T-helper 1 cell (primary cell): ENCODE results near the gene B4GALT1.
"Not testable (repeated sequence)": the region's sequence is repeated elsewhere in the genome, so short reads cannot be mapped to it uniquely, and the experiment has no call there.

Experiments
- DNase-seq, 5 donors: peaks; one replicate each; pipeline ENCODE4 v3.0.0-alpha.2; 2012 to 2020

The B4GALT1 gene

GRCh38 chr9:33161011-33161588 is 6.0 kb downstream of the B4GALT1 start:
- DNase-seq: peak in 3 of 5 donors; percentile 35 to 58 (median 38)

- DNase-seq: not testable (repeated sequence)
Measured at GRCh38 chr9:33160446-33160845, 6.7 kb downstream of the B4GALT1 start.

GRCh38 chr9:33159777-33160127 is 7.4 kb downstream of the B4GALT1 start:
- peak in 3 of 5 donors; percentile 34 to 77 (median 47) for DNase-seq

- peak in 2 of 5 donors; percentile 38 to 51 for DNase-seq
Measured at GRCh38 chr9:33158843-33159776, 8.0 kb downstream of the B4GALT1 start.

GRCh38 chr9:33157960-33158842 is 8.9 kb downstream of the B4GALT1 start:
- no peak for DNase-seq

- DNase-seq: no peak
Measured at GRCh38 chr9:33155393-33155792, 11.7 kb downstream of the B4GALT1 start.

- no peak for DNase-seq
Measured at GRCh38 chr9:33154371-33154770, 12.8 kb downstream of the B4GALT1 start.

- no peak for DNase-seq
Measured at GRCh38 chr9:33153666-33154065, 13.5 kb downstream of the B4GALT1 start.

GRCh38 chr9:33153001-33153400 is 14.1 kb downstream of the B4GALT1 start:
- DNase-seq: no peak

GRCh38 chr9:33151601-33152000 is 15.5 kb downstream of the B4GALT1 start:
- no peak for DNase-seq

- DNase-seq: no peak
Measured at GRCh38 chr9:33151007-33151557, 16.1 kb downstream of the B4GALT1 start.

GRCh38 chr9:33148367-33149014 is 18.6 kb downstream of the B4GALT1 start:
- no peak for DNase-seq

GRCh38 chr9:33147416-33148169 is 19.5 kb downstream of the B4GALT1 start:
- no peak for DNase-seq

- no peak for DNase-seq
Measured at GRCh38 chr9:33146298-33146697, 20.8 kb downstream of the B4GALT1 start.

- DNase-seq: no peak
Measured at GRCh38 chr9:33144551-33144950, 22.6 kb downstream of the B4GALT1 start.

GRCh38 chr9:33143241-33143661 is 23.9 kb downstream of the B4GALT1 start:
- DNase-seq: peak in 1 of 5 donors; percentile 37

- DNase-seq: peak in 1 of 5 donors; percentile 37
Measured at GRCh38 chr9:33142535-33142934, 24.6 kb downstream of the B4GALT1 start.

GRCh38 chr9:33140401-33141360 is 26.5 kb downstream of the B4GALT1 start:
- no peak for DNase-seq

GRCh38 chr9:33139421-33140228 is 27.5 kb downstream of the B4GALT1 start:
- DNase-seq: no peak
